GM21717 (cell line): ENCODE data around the gene MYLK.
"Not testable (repeated sequence)": the region's sequence is repeated elsewhere in the genome, so short reads cannot be mapped to it uniquely, and the experiment has no call there.

Experiments
- ATAC-seq: cut with Tn5 transposase; IDR thresholded peaks from one replicate; pipeline ENCODE4 v1.9.1; 2021; ENCODE audit warnings: mild to moderate bottlenecking, moderate library complexity; ENCODE audit not compliant: unreplicated experiment

MYLK gene, protein sequence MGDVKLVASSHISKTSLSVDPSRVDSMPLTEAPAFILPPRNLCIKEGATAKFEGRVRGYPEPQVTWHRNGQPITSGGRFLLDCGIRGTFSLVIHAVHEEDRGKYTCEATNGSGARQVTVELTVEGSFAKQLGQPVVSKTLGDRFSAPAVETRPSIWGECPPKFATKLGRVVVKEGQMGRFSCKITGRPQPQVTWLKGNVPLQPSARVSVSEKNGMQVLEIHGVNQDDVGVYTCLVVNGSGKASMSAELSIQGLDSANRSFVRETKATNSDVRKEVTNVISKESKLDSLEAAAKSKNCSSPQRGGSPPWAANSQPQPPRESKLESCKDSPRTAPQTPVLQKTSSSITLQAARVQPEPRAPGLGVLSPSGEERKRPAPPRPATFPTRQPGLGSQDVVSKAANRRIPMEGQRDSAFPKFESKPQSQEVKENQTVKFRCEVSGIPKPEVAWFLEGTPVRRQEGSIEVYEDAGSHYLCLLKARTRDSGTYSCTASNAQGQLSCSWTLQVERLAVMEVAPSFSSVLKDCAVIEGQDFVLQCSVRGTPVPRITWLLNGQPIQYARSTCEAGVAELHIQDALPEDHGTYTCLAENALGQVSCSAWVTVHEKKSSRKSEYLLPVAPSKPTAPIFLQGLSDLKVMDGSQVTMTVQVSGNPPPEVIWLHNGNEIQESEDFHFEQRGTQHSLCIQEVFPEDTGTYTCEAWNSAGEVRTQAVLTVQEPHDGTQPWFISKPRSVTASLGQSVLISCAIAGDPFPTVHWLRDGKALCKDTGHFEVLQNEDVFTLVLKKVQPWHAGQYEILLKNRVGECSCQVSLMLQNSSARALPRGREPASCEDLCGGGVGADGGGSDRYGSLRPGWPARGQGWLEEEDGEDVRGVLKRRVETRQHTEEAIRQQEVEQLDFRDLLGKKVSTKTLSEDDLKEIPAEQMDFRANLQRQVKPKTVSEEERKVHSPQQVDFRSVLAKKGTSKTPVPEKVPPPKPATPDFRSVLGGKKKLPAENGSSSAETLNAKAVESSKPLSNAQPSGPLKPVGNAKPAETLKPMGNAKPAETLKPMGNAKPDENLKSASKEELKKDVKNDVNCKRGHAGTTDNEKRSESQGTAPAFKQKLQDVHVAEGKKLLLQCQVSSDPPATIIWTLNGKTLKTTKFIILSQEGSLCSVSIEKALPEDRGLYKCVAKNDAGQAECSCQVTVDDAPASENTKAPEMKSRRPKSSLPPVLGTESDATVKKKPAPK (N-terminal part only)

DNA sequence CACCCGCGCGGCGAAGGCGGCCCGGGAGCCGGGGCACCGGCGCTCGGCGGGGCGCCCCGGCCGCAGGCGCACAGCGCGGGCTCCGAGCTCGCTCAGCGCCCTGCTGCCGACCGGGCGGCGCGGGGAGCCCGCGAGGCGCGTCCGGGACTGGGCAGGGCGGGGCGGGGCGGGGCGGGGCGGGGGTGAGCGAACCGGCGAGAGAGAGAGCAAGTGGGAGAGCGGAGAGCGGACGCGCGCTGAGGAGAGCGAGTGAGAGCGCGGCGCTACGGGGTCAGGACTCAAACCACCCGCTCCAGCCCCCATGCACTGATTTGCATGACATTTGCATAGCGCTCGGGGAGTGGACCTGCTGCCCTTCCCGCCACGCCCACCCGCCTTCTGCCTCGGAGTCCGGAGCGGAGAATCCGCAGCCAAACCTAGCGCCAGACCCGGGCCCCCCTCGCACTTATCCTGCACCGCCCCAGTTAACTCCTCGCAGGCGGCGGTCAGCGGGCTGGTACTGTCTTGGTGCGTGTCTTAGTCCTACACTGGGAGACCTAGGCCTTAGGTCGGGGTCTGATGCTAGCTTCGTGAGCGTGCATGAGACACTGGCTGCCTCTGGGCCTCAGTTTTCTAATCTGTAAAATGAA lies at the start of gene MYLK:
TSS of gene MYLK (minus strand) at position 130 of the 629 bp plus-strand sequence. CDS start 90,491 bp downstream, outside the sequence.
- no peak for ATAC-seq

DNA sequence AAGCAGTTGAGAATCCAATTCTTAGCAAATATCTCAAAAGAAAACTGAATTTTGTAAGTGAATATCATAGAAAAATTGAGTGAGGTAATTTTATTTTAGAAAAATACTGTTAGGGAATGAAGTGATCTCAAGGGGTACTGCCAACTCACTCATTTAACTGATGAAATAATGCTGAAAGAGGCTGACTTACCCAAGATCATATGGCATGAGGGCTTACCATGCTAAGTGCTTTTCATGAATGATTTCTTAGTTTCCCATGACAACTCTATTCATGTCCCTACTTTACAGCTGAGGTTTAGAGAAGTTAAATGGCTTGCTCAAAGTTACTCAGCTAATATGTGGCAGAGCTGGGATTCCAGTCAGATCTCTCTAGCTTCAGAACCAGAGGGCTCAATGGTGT lies 46.3 kb upstream of the MYLK start:
- no peak for ATAC-seq

DNA sequence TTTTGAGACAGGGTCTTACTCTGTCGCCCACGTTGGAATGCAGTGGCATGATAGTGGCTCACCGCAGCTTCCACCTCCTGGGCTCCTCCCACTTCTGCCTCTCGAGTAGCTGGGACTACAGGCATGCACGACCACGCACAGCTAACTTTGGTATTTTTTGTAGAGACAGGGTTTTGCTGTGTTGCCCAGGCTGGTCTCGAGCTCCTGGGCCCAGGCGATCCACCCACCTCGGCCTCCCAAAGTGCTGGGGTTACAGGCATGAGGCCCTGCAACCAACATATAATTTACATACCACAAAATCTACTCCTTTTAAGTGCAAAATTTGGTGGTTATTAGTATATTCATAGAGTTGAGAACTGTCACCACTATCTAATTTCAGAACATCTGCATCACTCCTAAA lies 45.2 kb upstream of the MYLK start:
- no peak for ATAC-seq

DNA sequence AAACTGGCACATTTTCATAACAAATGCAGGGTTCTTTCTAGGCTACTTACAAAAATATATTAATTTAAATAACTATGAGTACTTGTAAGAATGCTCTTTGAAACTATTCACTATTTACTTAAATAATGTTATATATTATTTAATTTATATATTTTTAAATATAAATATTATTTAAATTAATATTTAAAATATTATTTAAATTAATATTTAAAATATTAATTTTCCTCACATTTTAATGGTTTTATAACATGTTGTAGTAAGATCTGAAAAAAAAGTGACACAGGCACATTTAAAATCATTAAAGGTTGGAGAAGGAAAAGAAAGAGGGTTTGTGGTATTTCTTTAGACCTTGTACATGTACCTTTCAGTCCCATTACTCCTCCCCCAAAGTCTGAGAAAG lies 42.3 kb upstream of the MYLK start:
- ATAC-seq, result no peak

DNA sequence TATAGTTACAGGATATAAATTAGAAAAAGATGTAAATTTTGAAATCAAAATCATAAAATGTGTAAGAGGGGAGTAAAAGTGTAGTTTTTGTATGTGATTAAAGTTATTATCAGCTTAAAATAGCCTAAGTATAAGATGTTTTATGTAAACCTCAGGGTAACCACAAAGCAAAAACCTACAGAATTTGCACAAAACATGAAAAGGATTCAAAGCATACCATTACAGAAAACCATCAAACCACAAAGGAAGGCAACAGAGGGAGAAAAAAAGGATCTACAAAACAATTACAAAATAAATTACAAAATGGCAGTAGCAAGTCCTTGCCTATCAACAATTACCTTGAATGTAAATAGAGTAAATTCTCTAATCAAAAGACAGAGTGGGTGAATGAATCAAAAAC lies 36.7 kb upstream of the MYLK start:
- ATAC-seq, result no peak

GRCh38 chr3:123920383-123920782 lies 36.3 kb upstream of the MYLK start:
- ATAC-seq, result no peak

DNA sequence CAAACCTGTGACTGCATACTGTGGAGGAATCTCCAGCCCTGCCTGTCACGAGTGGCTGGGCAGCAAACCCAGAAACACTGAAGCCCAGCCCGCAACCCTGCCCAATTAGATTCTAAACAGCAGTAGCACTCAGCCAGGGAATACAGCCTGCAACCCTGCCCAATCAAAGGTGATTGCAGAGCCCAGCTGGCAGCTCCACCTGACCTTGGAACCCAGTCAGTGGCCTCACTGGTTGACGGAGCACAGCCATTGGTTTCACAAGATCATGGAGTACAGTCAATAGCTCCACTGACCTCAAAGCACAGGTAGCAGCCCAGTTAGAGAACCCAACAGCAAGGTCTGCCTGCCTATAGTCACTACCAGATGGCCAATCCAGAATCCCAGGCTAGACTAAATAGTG lies 35.2 kb upstream of the MYLK start:
- no peak for ATAC-seq

- no peak for ATAC-seq
These were observed 30.7 kb upstream of the MYLK start for GRCh38 chr3:123914829-123915228.

DNA sequence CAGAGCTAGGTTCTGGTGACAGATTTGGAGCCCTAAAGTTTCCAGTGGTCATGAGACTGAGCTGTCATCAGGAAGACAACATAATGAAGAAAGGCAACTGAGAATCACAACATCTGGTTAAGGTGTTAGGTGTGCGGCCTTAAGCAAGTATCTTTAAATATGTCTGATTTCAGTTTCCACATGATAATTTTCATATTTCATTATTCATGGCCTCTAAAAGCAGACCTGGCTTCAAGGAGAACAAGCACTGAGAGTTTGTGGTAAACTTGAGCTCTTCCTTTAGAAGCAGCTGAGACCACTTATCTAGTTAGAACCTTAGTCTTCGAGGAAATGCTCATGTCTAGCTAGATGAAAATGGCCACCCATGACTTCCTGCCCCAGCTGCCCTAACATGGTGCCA lies 25.7 kb upstream of the MYLK start:
- ATAC-seq, result peak; percentile 77

DNA sequence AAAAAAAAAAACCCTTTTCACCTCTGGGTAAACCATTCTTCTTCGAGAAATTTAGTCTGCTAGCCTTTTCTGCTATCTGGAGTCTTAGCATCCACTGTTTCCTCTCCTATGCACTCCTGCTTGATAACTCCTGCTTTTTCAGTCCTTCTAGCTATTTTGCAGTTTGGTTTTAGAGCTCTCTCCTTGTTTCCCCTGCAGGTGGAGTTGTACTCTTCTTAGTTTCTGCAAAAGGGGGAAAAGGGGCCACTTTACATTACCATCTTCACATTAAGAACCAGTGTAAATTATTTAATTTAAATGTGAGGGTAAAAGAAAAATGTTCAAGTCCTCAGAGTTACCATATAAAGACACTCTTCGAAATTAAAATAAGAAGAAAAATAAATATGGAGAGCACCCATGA lies 23.6 kb upstream of the MYLK start:
- no peak for ATAC-seq

DNA sequence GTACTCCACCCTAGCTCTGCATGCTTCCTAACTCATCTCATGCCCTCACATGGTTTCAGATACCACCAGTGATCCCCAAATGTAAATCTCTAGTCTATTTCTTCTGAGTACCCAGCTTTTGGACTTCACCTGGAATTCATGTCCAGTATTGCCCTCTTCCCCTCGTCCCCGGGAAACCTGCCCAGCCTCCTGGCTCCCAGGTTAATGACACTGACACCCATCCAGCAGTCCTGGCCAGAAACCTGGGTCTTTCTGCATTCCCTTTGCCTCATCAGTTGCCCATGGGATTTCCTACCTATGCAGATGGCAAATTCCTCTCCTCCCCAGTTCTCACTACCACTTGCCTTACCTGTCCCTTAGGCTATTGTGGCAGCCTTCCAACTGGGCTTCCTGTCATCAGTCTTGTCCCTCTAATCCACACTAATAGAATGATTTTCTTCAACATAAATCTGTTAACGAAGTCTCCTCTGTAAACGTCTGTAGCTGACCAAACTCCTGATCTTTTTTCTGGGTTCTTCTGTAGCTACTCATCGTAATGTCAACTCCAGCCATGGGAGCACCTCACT lies 15.3 kb upstream of the MYLK start:
- no peak for ATAC-seq

- ATAC-seq, result no peak
These were observed 8.9 kb upstream of the MYLK start for GRCh38 chr3:123893012-123893411.

DNA sequence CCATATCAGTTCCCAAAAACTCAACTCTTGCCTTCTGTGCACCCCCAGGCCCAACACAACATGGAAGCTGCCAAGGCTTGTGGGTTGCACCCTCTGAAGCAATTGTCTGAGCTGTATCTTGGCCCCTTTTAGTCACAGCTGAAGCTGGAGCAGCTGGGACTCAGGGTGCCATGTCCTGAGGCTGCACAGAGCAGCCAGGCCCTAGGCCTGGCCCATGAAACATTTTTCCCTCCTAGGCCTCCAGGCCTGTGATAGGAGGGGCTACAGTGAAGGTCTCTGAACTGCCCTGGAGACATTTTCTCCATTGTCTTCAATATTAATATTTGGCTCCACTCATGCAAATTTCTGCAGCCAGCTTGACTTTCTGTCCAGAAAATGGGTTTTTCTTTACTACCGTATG lies 8.1 kb upstream of the MYLK start:
- no peak for ATAC-seq

DNA sequence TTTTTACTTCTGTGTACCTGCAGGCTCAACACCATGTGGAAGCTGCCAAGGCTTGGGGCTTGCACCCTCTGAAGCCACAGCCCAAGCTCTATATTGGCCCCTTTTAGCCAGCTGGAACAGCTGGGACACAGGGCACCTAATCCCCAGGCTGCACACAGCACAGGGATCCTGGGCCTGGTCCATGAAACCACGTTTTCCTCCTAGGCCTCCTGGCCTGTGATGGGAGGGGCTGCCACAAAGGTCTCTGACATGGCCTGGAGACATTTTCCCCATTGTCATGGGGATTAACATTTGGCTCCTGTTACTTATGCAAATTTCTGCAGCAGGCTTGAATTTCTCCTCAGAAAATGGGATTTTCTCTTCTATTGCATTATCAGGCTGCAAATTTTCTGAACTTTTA lies 6.9 kb upstream of the MYLK start:
- ATAC-seq, result not testable (repeated sequence)

- not testable (repeated sequence) for ATAC-seq
These were observed 6.0 kb upstream of the MYLK start for GRCh38 chr3:123890162-123890561.

DNA sequence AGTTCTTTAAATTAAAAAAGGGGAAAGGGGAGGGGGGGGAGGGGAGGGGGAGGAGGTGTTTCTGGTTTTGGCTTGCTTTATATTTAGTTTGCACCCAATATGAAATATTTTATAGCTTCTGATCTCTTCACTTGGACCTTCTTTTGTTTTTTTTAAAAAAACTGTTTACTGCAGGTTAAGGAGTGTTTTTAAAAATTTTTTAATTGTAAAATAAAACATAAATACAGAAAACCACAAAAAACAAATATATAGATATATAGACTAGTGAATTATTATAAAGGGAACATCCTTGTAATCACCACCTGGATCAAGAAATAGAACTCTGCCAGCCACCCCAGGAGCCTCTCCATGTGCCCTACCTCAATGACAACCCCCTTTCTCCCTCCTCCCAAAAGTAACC lies 861 bp upstream of the MYLK start:
- ATAC-seq, result no peak

DNA sequence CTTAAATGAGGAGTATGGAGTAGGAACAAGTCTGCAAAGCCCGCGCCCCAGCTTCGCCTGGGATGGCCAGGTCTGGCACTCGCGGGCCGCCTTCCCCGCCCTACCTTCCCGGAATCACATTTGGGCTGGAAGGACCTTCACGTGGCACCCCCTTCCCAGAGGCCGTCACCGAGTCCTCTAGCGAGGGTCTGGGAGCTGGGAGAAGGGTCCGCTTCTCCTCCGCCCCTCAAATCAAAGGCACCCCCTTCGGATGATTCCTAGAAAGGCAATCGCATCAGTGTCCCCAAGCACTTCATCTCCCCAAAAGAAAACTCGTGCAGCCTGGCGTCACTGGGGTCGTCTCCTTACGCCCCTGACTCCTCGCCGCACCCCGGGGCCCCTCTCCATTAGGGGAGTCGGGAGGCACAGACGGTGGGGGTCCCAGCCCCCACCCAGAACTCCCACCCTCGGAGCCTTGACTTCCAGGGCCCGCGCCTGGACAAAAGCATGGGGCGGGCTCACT lies 380 bp downstream of the MYLK start:
- ATAC-seq, result no peak

- no peak for ATAC-seq
These were observed 1.0 kb downstream of the MYLK start for GRCh38 chr3:123883111-123883510.

GRCh38 chr3:123881771-123882170 lies 2.4 kb downstream of the MYLK start:
- ATAC-seq, result no peak

GRCh38 chr3:123880998-123881561 lies 3.1 kb downstream of the MYLK start:
- ATAC-seq, result no peak
